K562 (cell line): ENCODE measurements around the gene RNF4. TPM values are rescaled to one million over a fixed set of nuclear protein-coding genes. Genes with fewer than 3 reads are reported as not detected.

Experiments
- ATAC-seq: fragments of 200-7000 bp; cut with Tn5 transposase; 3 replicates; pipeline ENCODE4 v1.9.1; 2020; ENCODE audit warnings: moderate library complexity
- BruUV-seq: library from RNA; stranded (reverse); fragments of 400-500 nt; replicated peaks from 2 replicates; lab custom pipeline; 2021; lab: Mats Ljungman, UMichigan
- CTCF ChIA-PET: fragments of 300-600 bp; formaldehyde crosslinking; extraction: SDS; loops from one replicate; lab custom pipeline; 2021; ENCODE audit warnings: low intra/inter-chr PET ratio; lab: Yijun Ruan, JAX
- POLR2A ChIA-PET: fragments of 300-600, 350-650 bp; sonication (Branson Sonifier 250); formaldehyde crosslinking; extraction: SDS; loops from one replicate; lab custom pipeline; 2021; ENCODE audit warnings: antibody characterized with exemption, inconsistent platforms; lab: Yijun Ruan, JAX
- DNase-seq, 4 experiments: peaks; one replicate each; pipeline versions ENCODE4 v3.0.0 to v3.0.0-alpha.2; 2011 to 2018; ENCODE audit warnings: low spot score in 3 of 4, mixed read lengths in 3 of 4; ENCODE audit errors: extremely low read depth in 1 of 4
- FAIRE-seq: peaks from 2 replicates; lab custom pipeline; 2011; peaks lifted over from hg19 to GRCh38; lab: Jason Lieb, UNC
- H2AFZ ChIP-seq: 2 replicates; pipeline ENCODE4 v1.6.0; 2011; ENCODE audit warnings: low read depth, low read length, control low read depth, inconsistent platforms
- H3K27ac ChIP-seq: fragments of 200-600 bp; 3 replicates; pipeline ENCODE4 v1.8.0; 2011; ENCODE audit warnings: low read depth, mild to moderate bottlenecking, control low read depth, inconsistent platforms, low read length, moderate library complexity, mixed read lengths; ENCODE audit errors: extremely low read depth
- H3K27me3 ChIP-seq, 2 experiments: fragments of 300-600 bp in 1 of 2; 2 replicates in 1 of 2; 3 replicates in 1 of 2; pipeline versions ENCODE4 v1.6.0 to v1.8.0; 2011; ENCODE audit warnings: inconsistent platforms in 2 of 2, low read length in 2 of 2, mild to moderate bottlenecking in 1 of 2, mixed read lengths in 1 of 2, moderate library complexity in 1 of 2; ENCODE audit not compliant: control insufficient read depth in 2 of 2, insufficient read depth in 2 of 2
- H3K36me3 ChIP-seq: fragments of 300-600 bp; 3 replicates; pipeline ENCODE4 v1.8.0; 2011; ENCODE audit warnings: mild to moderate bottlenecking, low read length, inconsistent platforms; ENCODE audit not compliant: control insufficient read depth, insufficient read depth
- H3K4me1 ChIP-seq, 2 experiments: fragments of 200-600 bp in 1 of 2; replicated peaks in 1 of 2; 2 replicates in 1 of 2; 3 replicates in 1 of 2; pipeline versions ENCODE4 v1.5.1 to v1.8.0; 2011; ENCODE audit warnings: inconsistent platforms in 2 of 2, low read length in 2 of 2, mild to moderate bottlenecking in 1 of 2, mixed read lengths in 1 of 2, moderate library complexity in 1 of 2; ENCODE audit not compliant: control insufficient read depth in 2 of 2, insufficient read depth in 2 of 2
- H3K4me2 ChIP-seq: 2 replicates; pipeline ENCODE4 v1.6.1; 2011; ENCODE audit warnings: low read length, control low read depth, inconsistent platforms, mixed read lengths; ENCODE audit not compliant: insufficient read depth
- H3K4me3 ChIP-seq: fragments of 200-600 bp; sonication (generic), shearing (Covaris generic); 2 replicates; pipeline ENCODE4 v1.5.1; 2016; ENCODE audit warnings: control low read depth, inconsistent platforms
- H3K79me2 ChIP-seq: fragments of 200-600 bp; 3 replicates; pipeline ENCODE4 v1.8.0; 2011; ENCODE audit warnings: low read length, inconsistent platforms; ENCODE audit not compliant: control insufficient read depth, insufficient read depth
- H3K9ac ChIP-seq, 2 experiments: 2 replicates each; pipeline versions ENCODE4 v1.6.0 to v1.6.1; 2011; ENCODE audit warnings: low read depth in 2 of 2, low read length in 2 of 2, control low read depth in 1 of 2, inconsistent platforms in 1 of 2, mild to moderate bottlenecking in 1 of 2, mixed read lengths in 1 of 2; ENCODE audit not compliant: insufficient read depth in 1 of 2
- H3K9me1 ChIP-seq: one replicate; pipeline ENCODE4 v1.6.0; 2011; ENCODE audit warnings: inconsistent platforms, mild to moderate bottlenecking, low read length, moderate library complexity; ENCODE audit not compliant: control insufficient read depth, insufficient read depth
- H3K9me3 ChIP-seq: replicated peaks from 2 replicates; pipeline ENCODE4 v1.5.1; 2011; ENCODE audit warnings: low read depth, low read length, inconsistent platforms; ENCODE audit not compliant: control insufficient read depth, insufficient read depth
- H4K20me1 ChIP-seq: replicated peaks from 2 replicates; pipeline ENCODE4 v1.6.1; 2011; ENCODE audit warnings: low read length, inconsistent platforms, mixed read lengths; ENCODE audit not compliant: control insufficient read depth, insufficient read depth
- PPARD ChIP-seq: fragments of 250-450 bp; sonication (Bioruptor Pico); IDR thresholded peaks from 2 replicates; pipeline ENCODE4 v1.8.0; 2022; ENCODE audit warnings: inconsistent platforms, mild to moderate bottlenecking, moderate library complexity
- WGBS: fragments of 100-300 bp; shearing (Covaris generic); methylation state at CpG from one replicate; pipeline ENCODE4 v1.1.6; 2016; ENCODE audit warnings: low coverage, mixed read lengths; ENCODE audit not compliant: insufficient coverage; ENCODE audit errors: missing lambda C conversion rate; 5-methylcytosine and 5-hydroxymethylcytosine counted together
- in situ Hi-C: fragments of 300-500 bp; cut with MboI; formaldehyde crosslinking; loops from 4 replicates; pipeline ENCODE4 v1.15.0; 2018; ENCODE audit warnings: inconsistent platforms, mixed read lengths
- intact Hi-C: fragments of 100-400 bp; cut with micrococcal nuclease; formaldehyde crosslinking; loops from 2 replicates; pipeline ENCODE4 v1.14.2; 2022
- polyA plus RNA-seq, 8 experiments: library from polyadenylated mRNA; depleted of rRNA in 4 of 8; stranded (reverse) in 5 of 8; unstranded in 3 of 8; fragments of >200 nt; fragmentation: Nextera tagmentation in 2 of 8; fragmentation: Illumina TruSeq in 1 of 8; extraction: Ambion mirVana in 2 of 8; extraction: Trizol in 1 of 8; gene quantifications; 2 replicates each; pipeline versions ENCODE4 v1.2.1 to v1.2.3, GENCODE V29; 2011 to 2014; ENCODE audit warnings: inconsistent platforms in 1 of 8, missing spikeins in 1 of 8
- total RNA-seq, 7 experiments: library from RNA; depleted of rRNA in 6 of 7; stranded (reverse); fragments of >200 nt in 6 of 7; fragmentation: Illumina TruSeq in 2 of 7; extraction: Trizol in 2 of 7; gene quantifications; 2 replicates each; pipeline versions ENCODE4 v1.2.1 to v1.2.3, GENCODE V29; 2011 to 2021; ENCODE audit warnings: low replicate concordance in 1 of 7
- TF ChIP-seq, protein P1 (sequence below): sonication (generic); formaldehyde crosslinking; IDR thresholded peaks from 2 replicates; pipeline ENCODE4 v1.9.0; 2022; ENCODE audit warnings: mild to moderate bottlenecking, missing genetic modification reagents

Gene RNF4
- total and polyA plus RNA-seq, 9 of the 15 experiments (the other 6 are each of a cell fraction or from before 2014, with no cell fraction given), result 19.2 to 59.3 (median 44.8) TPM

DNA sequence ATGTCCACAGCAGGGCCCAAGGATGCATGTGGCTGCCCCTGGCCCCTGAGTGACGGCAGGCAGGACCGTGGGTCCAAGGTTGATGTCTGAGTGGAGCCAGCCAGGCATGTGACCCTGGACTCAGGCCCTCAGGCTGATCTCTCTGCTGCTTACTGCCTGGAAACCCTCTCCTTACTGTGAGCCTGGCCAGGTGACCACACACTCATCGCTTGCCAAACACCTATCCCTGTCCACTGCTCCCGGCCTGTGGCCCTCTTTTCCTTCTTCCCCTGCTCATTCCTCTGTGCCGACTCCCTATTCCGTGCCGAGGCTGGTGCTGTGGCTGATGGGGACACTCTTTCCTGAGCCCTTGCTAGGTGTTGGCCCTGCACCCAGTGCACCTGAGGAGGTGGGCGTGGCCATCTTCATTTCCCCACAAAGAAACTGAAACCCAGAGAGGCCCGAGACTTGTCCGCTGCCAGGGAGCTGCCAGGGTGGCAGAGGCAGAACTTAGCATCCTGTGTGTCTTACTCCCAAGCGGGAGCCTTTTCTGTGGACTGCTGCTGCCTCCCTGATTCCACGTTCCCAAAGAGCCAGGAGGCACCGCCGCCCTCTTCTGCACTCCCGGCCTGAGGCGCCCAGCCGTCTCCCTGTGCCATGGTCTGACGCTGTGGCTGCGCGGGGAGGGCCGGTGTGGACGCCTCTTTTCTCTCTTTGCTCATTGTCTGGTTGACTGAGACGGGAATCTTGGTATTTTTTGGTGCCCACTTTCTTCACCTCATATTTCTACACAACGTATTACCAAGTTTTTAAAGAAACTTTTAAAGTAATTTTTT lies 11.2 kb upstream of the RNF4 start:
- H3K9ac ChIP-seq, result peak overlapping the region in 1 of 2 experiments; percentile 36; a peak in 2 of 4 replicates
- WGBS, result 38% methylated on average over 24 of the region's 24 CpGs
- H3K4me2 ChIP-seq, result no peak overlapping the region
- DNase-seq (no peak), ATAC-seq (no peak), FAIRE-seq (no peak)
- peaks cover 0 to 36% of the 10 kb centered on the region in 2 experiments; a peak in 2 of 5 replicates for H3K4me1 ChIP-seq
- H3K27ac ChIP-seq, result no peak overlapping the region
- H3K9me3 ChIP-seq, result no peaks in the 10 kb centered on the region
- H4K20me1 ChIP-seq, result no peaks in the 10 kb centered on the region
- intact Hi-C loops (no loop called here), in situ Hi-C loops (no loop called here)
- H3K9me1 ChIP-seq, result no peaks in the 10 kb centered on the region
- no peaks in the 10 kb centered on the region for H3K36me3 ChIP-seq
- TF ChIP-seq, protein P1, sequence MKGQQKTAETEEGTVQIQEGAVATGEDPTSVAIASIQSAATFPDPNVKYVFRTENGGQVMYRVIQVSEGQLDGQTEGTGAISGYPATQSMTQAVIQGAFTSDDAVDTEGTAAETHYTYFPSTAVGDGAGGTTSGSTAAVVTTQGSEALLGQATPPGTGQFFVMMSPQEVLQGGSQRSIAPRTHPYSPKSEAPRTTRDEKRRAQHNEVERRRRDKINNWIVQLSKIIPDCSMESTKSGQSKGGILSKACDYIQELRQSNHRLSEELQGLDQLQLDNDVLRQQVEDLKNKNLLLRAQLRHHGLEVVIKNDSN (CRISPR knock-in tag), result peak; percentile 29; the same call in 1 of the 2 replicates
- no peak for TF ChIP-seq PPARD (CRISPR knock-in tag)
- ChIA-PET POLR2A (no interaction called here), CTCF (no interaction called here)
- BruUV-seq, result no TSS peak
- H3K4me3 ChIP-seq, result no peak overlapping the region
- no peak overlapping the region for H2AFZ ChIP-seq
- no peaks in the 10 kb centered on the region for H3K79me2 ChIP-seq
- H3K27me3 ChIP-seq, result peaks cover 16 to 41% of the 10 kb centered on the region in 2 experiments; a peak in 4 of 5 replicates
